NCI-H524 (cell line): ENCODE results near the gene SSUH2.
"Not testable (repeated sequence)": the region's sequence is repeated elsewhere in the genome, so short reads cannot be mapped to it uniquely, and the experiment has no call there.

Experiments
- DNase-seq, 2 experiments: peaks; one replicate each; lab custom pipeline; 2025; lab: John Stamatoyannopoulos, UW

Gene SSUH2

DNA sequence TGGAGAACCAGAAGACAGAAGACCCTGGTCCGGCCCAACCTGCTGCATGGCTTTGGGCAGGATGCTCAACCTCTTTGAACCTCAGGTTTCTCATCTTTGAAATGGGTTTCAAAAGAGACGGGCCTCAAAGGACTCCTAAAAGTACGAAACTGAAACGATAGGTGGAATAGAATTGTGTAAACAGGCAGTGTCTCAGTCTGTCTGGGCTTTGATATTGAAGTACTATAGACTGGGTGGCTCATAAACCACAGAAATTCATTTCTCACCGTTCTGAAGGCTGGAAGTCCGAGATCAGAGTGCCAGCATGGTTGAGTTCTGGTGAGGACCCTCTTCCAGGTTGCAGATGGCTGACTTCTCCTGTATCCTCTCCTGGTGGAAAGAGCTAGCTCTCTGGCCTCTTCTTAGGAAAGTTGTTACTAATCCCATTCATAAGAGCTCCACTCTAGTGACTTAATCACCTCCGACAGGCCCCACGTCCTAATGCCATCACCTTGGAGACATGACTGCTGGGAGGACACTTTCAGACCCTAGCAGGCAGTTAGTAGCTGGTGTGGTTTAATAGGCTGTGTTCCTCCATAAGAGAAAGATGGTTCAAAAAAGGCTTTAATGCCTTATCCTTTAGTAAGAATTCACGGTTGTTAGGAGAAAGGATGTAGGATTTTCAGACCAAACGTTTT, 35.7 kb downstream of the SSUH2 start:
- peak in 1 of 2 experiments; percentile 24 for DNase-seq

DNA sequence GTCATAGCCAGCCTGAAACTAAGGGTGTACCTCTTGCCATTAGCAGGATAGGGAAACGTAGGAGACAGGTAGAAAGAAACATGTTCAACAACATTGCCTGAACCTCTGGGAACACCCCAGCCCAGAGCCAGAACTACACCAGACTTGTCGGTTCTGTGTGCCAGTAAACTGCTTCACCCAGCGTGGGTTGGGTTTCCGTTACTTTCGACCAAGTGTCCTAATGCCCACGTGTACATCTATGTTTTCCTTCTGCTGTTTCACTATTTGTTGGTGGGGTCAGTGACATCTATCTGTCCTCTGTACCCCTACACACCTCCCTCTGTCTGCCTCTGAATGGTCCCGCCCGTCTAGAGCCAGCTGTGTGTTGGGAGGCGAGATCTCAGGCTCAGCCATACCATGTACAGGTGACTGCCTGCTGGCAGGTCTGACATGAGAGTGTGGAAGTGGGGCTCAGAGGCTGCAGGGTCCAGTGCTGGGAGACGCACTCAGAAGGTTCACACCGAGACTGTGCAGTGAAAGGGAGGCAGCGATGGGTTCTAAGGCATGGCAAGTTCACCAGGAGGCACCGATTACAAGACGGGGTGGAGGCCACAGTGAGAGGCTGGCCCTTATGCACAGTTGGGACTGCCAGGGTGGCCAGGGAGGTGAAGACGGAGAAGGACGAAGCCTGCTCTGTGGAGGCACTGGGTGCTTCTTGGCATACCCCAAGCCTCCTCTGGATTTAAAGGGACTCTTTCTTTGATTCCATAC, 36.4 kb downstream of the SSUH2 start:
- no peak for DNase-seq

DNA sequence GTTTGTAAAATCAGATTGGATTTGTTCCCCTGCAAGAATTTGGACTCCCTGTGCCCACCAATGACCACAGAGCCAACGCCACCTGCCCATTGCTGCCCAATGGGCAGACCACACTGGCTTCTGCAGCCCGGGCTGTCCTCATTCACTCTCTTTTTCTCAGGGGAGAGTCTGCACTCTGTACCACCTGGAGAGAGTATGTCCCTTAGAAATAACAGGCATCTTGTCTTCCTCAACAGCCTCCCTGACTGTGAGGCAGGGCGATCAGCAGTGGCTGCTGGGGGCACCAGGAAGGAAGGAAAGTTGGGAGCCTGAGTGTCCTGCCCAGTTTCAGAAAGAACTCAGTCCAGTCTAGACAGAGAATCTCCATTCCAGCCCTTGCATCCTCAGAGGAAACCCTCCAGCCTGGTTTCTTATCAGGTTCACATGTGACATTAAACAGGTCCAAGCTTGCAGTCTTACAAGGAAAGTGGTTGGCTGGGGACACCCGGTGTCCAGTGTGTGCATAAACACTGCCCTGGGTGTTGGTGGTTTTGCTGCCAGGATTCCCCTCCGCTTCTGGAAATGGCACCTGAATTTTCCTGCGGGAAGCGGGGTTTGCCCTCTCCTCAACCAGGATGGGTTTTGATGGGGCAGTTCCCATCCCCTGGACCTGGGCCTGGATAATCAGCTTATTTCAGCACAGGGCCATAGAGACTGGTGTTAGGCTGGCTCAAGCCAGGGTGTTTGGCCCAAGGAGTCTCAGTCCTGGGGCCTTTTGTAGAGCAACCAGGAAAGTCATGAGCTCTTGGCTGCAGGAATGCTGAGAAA, 37.2 kb downstream of the SSUH2 start:
- peak in 1 of 2 experiments; percentile 37 for DNase-seq

DNA sequence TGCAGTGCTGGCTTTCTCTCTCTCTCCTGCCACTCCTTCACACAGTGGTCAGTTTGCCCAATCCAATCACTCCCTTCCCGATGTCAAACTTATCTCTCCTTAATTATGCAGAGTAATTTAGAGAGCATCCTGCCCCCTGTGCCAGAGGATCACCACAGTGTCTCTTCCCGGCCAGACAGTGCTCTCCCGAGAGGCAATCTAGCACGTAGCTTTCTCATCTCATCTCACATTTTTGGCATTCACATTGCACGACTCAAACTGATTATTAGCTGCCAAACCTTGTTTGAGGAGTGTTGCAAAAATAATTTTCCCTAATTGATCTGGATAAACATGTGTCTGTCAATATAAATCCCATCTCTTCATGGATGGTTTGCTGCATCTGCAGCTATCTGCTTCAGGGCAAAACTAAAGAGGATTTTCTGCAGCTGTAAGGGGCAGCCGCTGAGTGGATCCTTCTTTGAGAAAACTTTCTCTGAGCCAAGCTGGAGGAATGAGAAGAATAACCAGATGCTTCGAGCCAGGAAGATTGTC, 37.8 kb downstream of the SSUH2 start:
- no peak for DNase-seq

DNA sequence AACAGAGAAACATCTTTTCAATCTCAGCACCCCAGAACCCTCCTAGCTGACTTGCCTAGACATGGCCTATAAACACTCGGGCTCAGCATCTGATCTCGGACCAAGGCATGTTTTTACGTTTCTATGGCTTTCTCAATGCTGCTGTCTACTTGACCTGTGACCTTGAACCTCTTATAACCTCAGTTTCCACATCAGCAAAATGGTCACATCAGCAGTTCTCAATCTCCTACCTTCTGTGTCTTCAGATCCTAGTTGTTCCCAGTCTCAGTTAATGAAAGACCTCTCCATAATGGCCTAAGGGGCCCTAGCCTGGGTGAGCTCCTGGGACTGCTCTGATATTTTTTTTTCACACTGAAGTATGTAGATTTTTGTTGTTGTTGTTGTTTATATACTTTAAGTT, 39.6 kb downstream of the SSUH2 start:
- DNase-seq, result no peak

DNA sequence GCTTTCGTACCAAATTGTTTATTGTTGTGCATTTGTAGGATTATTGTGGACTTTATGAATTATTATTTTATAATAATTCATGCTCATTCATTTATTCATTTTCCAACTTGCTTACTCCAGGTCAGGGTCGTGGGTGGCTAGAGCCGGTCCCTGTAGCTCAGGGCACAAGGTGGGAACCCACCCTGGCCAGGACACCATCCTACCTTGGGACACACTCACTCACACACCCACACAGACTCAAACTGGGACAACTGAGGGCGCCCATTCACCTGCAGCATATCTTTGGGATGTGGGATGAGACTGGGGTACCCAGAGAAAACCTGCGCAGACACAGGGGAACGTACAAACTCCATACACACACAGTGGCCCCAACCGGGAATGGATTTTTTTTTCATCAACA, 40.6 kb downstream of the SSUH2 start:
- no peak for DNase-seq

DNA sequence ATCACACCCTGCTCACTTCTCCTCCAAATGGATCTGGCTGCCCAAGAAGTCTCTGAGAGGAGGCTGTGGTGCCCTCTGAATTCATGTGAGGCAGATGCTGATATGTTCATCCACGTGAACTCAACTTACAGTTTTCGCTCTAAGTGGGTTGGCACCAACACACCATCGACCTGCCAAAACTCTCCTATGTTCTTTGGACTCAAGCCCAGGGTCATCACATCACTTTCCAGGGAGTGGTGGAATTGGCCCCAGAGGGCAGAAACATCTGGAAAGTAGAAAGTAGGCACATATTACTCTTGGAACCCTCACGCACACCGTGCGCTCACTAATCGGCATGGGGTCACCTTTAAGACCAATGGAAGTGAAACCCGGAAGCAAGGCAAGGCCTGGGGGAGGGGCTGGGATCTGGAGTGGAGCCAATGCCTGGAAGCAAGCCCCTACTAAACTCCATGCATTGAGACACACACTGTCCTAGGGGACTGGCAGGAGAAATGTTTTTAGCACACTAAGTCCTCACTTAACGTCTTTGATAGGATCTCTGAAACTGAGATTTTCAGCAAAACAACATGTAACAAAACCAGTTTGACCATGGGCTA, 41.4 kb downstream of the SSUH2 start:
- no peak for DNase-seq

DNA sequence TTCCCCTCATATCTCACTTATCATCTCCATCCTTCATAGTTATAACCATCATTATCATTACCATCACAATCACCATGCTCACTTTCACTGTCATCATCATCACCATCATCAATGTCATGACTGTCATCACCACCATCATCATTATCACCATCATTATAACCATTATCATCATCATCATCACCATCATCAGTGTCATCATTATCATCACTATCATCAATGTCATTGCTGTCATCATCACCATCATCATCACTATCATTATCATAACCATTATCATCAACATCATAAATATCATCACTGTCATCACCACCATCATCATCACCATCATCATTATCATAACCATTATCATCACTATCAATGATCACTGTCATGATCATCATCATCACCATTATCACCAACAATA, 44.1 kb downstream of the SSUH2 start:
- no peak for DNase-seq

DNA sequence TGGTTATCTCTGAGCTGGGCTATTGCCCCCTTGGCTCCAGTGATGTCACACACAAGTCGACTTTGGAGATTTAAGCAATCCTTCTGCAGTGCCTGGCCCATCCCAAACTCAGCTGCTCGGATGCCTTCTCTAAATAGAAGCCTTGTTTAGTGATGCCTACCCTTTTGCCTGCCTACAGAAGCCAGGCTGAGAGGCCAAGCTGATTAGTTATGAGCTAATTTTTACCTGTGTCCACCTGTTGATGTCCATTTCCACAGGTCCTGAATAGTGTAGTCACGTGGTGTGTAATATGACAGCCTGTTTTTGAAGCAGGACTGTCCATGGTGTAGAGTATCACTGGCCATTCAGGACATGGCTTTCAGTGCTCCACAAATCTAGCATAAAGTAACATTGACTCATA, 45.5 kb downstream of the SSUH2 start:
- no peak for DNase-seq

DNA sequence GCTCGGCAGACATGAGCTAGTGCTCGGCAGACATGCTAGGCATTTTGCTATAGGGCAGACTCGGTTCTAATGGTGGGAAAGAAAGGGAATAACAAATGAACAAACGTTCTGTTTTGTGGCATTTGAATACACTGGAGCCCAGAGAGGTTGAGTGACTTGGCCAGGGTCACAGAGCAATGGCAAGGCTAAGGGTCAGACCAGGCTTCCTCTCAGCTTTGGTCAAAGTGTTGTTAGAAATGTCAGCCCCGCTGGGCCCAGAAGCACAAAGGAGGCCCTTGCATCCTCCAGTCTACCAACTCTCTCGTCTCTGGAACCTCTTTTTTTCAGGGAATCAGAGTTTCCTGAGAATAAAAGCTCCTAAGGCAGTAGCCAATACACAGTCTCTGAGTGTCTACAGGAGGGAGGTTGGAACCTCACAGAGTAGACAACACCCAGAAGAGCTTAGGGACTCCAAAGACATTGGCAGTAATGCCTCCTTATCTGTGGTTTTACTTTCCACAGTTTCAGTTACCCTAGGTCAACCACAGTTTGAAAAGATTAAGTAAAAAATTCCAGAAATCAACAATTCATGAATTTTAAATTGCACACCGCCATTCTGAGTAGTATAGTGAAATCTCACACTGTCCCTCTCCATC, 47.3 kb downstream of the SSUH2 start:
- no peak for DNase-seq

DNA sequence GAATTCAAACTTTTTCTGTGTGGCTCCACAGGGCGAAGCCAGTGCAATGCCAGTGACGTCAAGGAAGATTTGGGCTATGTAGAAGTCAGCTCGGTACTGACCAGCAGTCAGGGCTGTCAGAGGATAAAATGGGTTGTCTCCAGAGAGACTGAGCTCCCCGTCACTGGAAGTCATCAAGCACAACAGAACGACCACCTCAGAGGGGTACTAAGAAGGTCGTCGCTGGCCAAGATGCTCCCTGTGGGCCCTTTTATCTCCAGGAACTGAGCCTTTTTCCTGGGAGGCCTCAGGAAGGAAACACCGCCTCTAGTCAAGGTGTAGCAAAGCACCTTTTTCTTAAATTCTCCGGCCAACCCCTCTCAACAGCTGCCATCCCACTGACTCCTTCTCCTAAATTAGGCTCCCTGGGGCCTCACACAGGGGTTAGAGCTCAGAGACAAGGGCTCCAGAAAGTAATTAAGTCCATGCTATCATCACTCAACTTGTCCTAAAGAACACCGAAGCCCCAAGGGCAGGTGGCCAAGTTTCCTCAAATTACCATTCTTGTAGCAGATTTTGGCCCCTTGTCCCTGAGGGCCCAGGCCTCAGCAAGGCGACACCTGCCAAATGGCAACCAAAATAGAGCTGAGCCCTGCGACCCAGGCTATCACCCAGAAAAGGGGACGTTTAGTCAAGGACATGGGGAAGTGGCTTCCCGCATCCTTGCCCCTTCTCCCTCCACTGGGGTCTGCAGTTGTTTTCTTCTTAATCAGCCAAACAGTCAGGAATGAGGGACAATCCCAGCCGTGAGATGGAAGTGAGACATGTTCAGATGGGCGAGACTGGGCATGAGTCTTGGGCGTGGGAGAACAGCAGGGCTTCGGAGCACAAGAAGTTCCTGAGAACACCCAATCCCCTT, 48.0 kb downstream of the SSUH2 start:
- peak in 1 of 2 experiments; percentile 31 for DNase-seq

DNA sequence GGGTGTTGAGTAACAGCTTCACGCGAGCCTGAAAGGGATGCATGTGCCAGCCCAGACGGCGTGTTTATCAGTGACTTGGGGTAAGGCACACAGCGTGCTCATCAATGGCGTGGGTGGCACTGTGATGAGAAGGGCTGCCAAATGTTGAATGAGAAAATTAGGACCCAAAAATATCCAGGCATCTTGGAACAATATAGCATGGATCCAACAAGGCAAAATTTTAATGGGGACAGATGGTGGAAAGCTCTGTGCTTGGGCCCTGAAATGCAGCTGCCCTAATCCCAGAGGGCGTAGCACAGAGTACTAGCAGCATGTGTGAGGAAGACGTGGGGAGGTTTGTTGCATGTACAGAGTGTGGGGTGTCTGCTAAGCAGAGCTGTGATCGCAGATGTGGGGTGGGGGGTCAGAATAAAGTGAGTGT, 48.9 kb downstream of the SSUH2 start:
- DNase-seq, result peak in 1 of 2 experiments; percentile 11

DNA sequence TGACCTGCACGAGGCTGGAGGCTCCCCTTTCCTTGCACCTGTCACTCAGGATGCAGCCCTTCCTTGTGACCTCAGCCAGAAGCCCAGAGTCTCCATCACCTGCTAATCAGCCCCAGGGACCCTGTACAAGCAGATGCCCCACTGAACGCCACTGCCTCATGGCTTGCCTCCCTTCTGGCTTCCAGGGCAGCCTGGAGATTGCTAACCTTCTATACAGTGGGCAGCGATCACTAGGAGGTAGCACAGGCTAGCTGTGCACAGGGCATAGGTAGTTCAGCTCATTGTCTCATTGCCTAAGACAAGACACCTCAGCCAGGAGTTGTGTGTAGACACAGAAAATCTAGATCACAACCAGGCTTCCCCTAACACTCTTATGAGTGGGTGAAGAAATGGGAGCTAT, 49.3 kb downstream of the SSUH2 start:
- DNase-seq, result no peak

DNA sequence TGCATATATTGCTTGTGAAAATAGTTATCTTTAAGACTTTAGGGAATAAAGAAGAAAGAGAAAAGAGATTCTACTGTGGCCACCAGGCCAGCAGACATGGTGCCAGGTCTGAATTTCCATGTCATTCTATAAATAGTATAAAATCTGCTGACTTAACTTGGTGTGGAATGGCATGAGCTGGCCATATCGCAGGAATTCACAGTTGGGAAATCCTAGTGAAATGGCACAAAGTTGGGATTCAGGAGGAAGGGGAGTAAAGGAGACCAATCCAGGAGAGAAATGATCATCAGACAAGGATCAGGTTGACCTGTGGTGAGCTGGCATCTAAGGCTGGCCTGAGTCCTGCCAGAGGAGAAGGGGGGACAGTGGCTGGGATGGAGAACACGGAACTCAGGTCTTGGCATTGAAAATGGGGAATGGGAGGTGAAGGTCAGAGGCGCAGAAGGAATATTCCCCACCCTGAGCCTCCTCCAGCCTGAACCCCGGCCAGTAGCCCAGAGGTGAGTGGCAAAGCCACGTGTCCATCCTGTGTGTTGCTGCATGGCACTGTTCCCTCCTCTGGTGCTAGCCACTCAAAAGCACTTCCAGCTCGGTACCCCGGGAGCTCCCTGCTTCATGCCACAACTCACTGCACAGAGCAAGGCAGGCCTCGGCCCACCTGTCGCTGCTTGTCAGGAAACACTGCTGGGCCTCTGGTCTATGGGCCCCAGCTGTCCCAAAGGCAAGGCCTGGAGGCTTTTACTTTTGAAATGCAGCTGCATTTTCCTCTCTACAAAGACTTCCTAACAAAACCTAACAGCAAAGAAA, 51.4 kb downstream of the SSUH2 start:
- DNase-seq, result peak in 1 of 2 experiments; percentile 13

DNA sequence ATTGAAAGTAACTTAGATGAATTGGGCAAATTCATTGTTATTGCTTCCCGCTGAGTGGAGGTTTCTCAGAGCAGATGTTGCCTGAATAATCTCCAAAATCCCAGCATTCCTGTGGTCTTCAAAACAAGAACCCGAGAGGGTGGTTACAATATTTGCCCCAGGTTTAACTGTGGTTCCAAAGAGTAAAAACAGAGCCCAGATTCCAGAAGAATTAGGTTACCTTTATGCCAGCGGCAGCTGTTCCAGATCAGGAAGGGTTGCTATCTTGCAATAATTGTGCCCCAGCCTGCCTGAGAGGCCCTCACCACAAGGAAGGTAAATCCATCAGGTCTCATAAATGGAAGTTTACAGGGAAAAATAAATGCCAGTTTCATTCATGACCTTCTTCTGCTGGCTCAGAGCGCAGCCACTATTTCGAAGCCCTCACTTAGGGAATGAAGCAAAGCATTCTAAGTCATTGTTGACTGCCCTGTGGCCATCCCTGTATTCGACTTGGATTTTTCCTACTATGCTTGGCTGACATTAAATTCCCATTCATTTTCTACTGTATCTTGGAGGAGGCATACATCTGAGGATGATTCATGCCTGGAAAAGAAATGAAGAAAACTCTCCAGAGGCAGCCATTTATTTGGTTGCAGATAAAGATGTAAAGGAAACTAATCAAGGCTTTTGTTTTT, 54.6 kb downstream of the SSUH2 start:
- DNase-seq, result no peak

DNA sequence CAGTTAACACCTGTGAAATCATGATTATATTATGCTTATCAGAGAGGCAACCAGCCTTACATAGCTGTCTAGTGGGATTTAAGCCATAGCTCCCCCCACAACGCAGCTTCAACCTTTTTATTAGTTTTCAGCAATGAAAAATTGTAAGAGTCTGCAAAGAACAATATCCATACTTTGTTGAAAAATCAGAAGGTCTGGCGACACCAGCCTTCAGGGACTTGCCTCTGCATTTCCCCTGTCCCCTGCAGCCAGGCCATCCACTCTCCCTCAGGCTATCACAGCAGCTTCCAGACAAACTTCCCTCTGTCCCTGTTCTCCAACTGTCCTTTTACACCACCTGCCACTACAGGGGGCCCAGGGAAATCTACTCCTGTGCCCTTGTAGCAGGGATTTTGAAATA, 59.9 kb downstream of the SSUH2 start:
- DNase-seq, result no peak

DNA sequence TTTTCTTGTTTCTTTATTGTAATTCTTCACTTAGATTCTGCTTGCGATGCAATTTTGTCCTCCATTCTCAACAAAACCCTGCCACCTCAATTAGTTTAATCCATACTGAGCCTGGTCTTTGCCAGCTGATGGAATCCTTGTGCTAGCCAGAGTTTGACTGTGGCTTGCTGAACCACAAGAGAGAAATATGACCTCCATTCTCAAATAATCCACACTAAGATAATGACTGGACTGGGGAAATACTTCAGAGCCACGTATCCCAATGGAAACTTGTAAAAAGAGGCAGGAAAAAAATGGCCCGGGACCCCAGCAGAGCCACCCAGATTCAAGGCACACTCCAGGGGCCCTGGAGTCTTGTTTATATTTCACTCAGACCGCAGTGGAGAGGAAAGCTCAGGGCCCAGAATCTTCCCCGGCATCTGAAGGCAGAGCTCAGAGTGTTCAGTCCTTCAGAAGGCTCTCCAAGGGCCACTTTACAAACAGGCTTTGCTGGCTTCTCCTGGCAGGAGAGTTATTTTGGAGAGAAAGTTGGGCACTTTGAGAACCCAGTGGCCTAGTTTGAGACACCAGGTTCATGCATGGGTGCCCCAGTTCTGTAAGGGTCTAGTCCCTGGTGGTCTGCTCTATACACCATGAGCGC, 62.7 kb downstream of the SSUH2 start:
- DNase-seq, result no peak

DNA sequence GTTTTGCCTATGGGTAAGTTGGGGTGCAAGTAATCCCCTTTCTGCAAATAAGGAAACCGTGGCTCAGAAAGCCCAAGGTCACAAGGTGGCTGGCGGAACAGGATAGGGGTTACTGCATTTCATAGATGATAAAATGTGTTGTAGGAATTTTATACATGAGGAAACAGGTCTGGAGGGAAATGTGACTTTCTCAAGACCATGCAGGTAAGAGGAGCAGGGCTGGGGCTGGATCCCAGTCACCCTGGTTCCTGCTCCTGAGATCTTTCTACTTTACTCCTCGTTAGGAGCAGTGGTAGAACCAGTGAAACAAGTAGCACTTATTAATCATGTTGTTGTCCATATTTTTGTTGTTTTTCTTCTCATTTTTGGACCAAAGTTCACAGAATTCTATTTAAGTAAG, 63.2 kb downstream of the SSUH2 start:
- no peak for DNase-seq

DNA sequence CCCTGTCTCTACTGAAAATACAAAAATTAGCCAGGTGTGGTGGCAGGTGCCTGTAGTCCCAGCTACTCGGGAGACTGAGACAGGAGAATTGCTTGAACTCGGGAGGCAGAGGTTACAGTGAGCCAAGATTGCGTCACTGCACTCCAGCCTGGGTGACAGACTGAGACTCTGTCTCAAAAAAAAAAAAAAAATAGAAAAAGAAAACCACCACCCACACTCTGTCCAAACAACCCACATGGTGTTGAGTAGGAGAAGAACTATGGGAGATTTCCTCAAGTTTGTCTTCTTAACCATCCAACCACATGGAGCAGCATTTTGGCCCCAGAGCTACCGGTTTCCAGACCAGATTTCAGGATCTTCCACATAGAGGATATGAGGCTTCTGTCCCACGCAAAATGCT, 64.2 kb downstream of the SSUH2 start:
- DNase-seq, result not testable (repeated sequence)
